PC-3 (cell line): Measurements from ENCODE around the gene SLC31A1. TPM values are rescaled to one million over a fixed set of nuclear protein-coding genes. Genes with fewer than 3 reads are reported as not detected.

Experiments used
- ATAC-seq: fragments of 200-7000 bp; cut with Tn5 transposase; 2 replicates; pipeline ENCODE4 v1.9.1; 2020; ENCODE audit warnings: mild to moderate bottlenecking, moderate library complexity
- BruUV-seq: library from RNA; stranded (reverse); fragments of 400-500 nt; replicated peaks from 2 replicates; lab custom pipeline; 2021; lab: Mats Ljungman, UMichigan
- CTCF ChIA-PET: fragments of 300-600 bp; sonication (Branson Sonifier 250); formaldehyde crosslinking; loops from one replicate; lab custom pipeline; 2022; ENCODE audit warnings: antibody characterized with exemption; lab: Charles Lee
- POLR2A ChIA-PET: fragments of 300-600 bp; sonication (Branson Sonifier 250); formaldehyde crosslinking; loops from one replicate; lab custom pipeline; 2022; ENCODE audit warnings: antibody characterized with exemption; ENCODE audit not compliant: unreplicated experiment; lab: Charles Lee
- DNase-seq: peaks from one replicate; pipeline ENCODE4 v3.0.0-alpha.2; 2015
- H2AFZ ChIP-seq: fragments of 300-600 bp; sonication (generic); 2 replicates; pipeline ENCODE4 v1.6.0; 2016; ENCODE audit warnings: antibody characterized with exemption, low read length
- H3F3A ChIP-seq: fragments of 300-600 bp; sonication (generic); one replicate; pipeline ENCODE4 v1.6.0; 2017; ENCODE audit warnings: antibody characterized with exemption, low read length, control low read depth, mild to moderate bottlenecking; ENCODE audit not compliant: unreplicated experiment
- H3K27ac ChIP-seq: fragments of 300-600 bp; sonication (generic); 2 replicates; pipeline ENCODE4 v1.5.1; 2016; ENCODE audit warnings: mild to moderate bottlenecking, low read length
- H3K27me3 ChIP-seq: fragments of 300-600 bp; sonication (generic); 2 replicates; pipeline ENCODE4 v1.6.1; 2016; ENCODE audit warnings: low read length, mixed read lengths
- H3K36me3 ChIP-seq: fragments of 300-600 bp; sonication (generic); 2 replicates; pipeline ENCODE4 v1.6.1; 2016; ENCODE audit warnings: low read depth, mixed run types, low read length, mixed read lengths
- H3K4me1 ChIP-seq: fragments of 300-600 bp; sonication (generic); 2 replicates; pipeline ENCODE4 v1.5.1; 2016; ENCODE audit warnings: low read length; ENCODE audit not compliant: insufficient read depth
- H3K4me2 ChIP-seq: fragments of 300-600 bp; sonication (generic); 2 replicates; pipeline ENCODE4 v1.6.0; 2016; ENCODE audit warnings: low read length
- H3K4me3 ChIP-seq: fragments of 300-600 bp; sonication (generic); 2 replicates; pipeline ENCODE4 v1.5.1; 2016; ENCODE audit warnings: mild to moderate bottlenecking, low read length, mixed read lengths
- H3K79me2 ChIP-seq: fragments of 300-600 bp; sonication (generic); 2 replicates; pipeline ENCODE4 v1.6.1; 2017; ENCODE audit warnings: low read length, mixed read lengths
- H3K9ac ChIP-seq: fragments of 300-600 bp; sonication (generic); 2 replicates; pipeline ENCODE4 v1.6.0; 2016; ENCODE audit warnings: mild to moderate bottlenecking, low read length
- H3K9me2 ChIP-seq: fragments of 300-600 bp; sonication (generic); replicated peaks from 2 replicates; pipeline ENCODE4 v1.6.1; 2016; ENCODE audit warnings: mixed run types, low read length, mixed read lengths
- H3K9me3 ChIP-seq: fragments of 300-600 bp; sonication (generic); 2 replicates; pipeline ENCODE4 v1.6.1; 2016; ENCODE audit warnings: low read length, mixed read lengths
- H4K20me1 ChIP-seq: fragments of 300-600 bp; sonication (generic); 2 replicates; pipeline ENCODE4 v1.6.1; 2016; ENCODE audit warnings: low read length, mixed read lengths
- CTCF ChIP-seq: fragments of 300-600 bp; sonication (generic); conservative IDR thresholded peaks from 2 replicates; pipeline ENCODE4 v1.5.1; 2017; ENCODE audit warnings: antibody characterized with exemption, low read depth, mild to moderate bottlenecking, low read length
- EZH2 ChIP-seq: fragments of 300-600 bp; sonication (generic); IDR thresholded peaks from one replicate; pipeline ENCODE4 v1.6.1; 2017; ENCODE audit warnings: antibody characterized with exemption, mild to moderate bottlenecking, low read length; ENCODE audit not compliant: unreplicated experiment
- EZH2phosphoT487 ChIP-seq: fragments of 300-600 bp; sonication (generic); IDR thresholded peaks from 2 replicates; pipeline ENCODE4 v1.6.1; 2018; ENCODE audit warnings: mild to moderate bottlenecking, antibody characterized with exemption, low read length, borderline replicate concordance
- intact Hi-C: fragments of 100-400 bp; cut with micrococcal nuclease; formaldehyde crosslinking; loops from 2 replicates; pipeline ENCODE4 v1.9.0; 2023
- total RNA-seq: library from RNA; depleted of rRNA; stranded (reverse); fragments of >200 nt; gene quantifications from 2 replicates; pipeline ENCODE4 v1.2.3, GENCODE V29; 2014

SLC31A1 gene
- total RNA-seq, 1 experiment from 2014 or later, result 9.7 TPM

DNA sequence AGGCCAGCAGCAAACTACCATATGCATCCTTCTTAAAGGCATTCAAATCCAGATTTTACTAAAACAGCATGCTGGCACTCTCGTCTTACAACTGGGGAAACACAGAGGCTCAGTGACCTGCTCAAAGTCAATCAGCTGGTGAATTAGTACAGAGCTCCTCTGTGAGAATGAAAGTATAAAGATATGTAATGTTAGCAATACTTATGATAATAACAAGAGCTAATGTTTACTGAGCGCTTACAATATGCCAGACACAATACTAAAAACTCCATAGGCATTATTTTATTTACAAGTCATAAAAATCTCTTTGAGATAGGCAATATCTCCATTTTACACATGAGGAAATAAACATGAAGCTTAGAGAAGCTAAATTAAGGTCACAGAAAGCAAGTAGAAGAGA, 28.9 kb upstream of the SLC31A1 start:
- Histone ChIP-seq H3K27me3 (no peaks in the 10 kb centered on the region), H3K9me3 (no peaks in the 10 kb centered on the region), H4K20me1 (no peaks in the 10 kb centered on the region), H3K9me2 (no peaks in the 10 kb centered on the region), H3K4me3 (no peak overlapping the region), H3K9ac (no peak overlapping the region), H3F3A (no peaks in the 10 kb centered on the region), H3K79me2 (no peaks in the 10 kb centered on the region), H3K36me3 (peaks cover 20% of the 10 kb centered on the region), H2AFZ (no peak overlapping the region), H3K4me2 (no peak overlapping the region), H3K4me1 (peaks cover 14% of the 10 kb centered on the region), H3K27ac (no peak overlapping the region)
- ATAC-seq (no peak), DNase-seq (no peak)
- no TSS peak for BruUV-seq
- ChIA-PET POLR2A (no interaction called here), CTCF (no interaction called here)
- no peak for TF ChIP-seq EZH2phosphoT487
- no peak for TF ChIP-seq EZH2
- no peak for TF ChIP-seq CTCF
- intact Hi-C loops, result no loop called here

DNA sequence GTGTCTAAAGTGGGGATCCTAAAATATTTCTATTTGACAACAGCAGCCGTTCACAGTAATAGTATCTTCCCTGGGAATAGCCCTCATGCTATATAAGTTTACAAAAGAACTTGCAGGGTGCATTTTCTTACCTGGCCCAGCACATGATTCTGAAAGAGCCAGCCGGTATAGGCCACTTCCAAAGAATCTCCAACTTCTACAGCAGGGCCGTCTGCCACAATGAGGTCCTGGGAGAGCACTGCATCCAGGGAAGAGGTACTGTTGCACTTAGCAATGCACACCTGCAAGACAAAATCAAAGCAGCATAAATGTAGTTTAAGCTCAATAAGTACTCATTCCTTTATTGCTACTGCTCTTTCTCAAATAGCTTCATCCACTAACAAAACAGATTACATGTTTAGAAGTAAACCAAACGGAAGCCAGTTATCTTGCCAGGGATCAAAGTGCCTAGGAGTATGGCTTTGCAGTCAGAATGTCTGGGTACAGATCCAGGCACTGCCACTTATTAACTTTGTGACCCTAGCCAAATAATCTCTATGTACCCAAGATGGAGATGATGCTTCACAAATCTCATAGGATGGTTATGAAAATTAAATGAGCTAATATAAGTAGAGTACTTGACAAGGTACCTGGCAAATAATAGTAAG, 21.5 kb upstream of the SLC31A1 start:
- ATAC-seq (no peak), DNase-seq (no peak)
- H3K9me2 ChIP-seq, result no peaks in the 10 kb centered on the region
- peaks cover 7% of the 10 kb centered on the region; the same call in 1 of the 2 replicates for H3K36me3 ChIP-seq
- H3K79me2 ChIP-seq, result no peaks in the 10 kb centered on the region
- no TSS peak for BruUV-seq
- no peak overlapping the region for H3K9ac ChIP-seq
- POLR2A ChIA-PET, result no interaction called here
- no peak overlapping the region for H2AFZ ChIP-seq
- no peak for TF ChIP-seq EZH2
- TF ChIP-seq CTCF, result no peak
- TF ChIP-seq EZH2phosphoT487, result no peak
- no peaks in the 10 kb centered on the region for H3F3A ChIP-seq
- no peak overlapping the region for H3K4me3 ChIP-seq
- H3K4me1 ChIP-seq, result no peaks in the 10 kb centered on the region
- CTCF ChIA-PET, result interaction anchor here (0.6 kb wide), 1 partner anchor 170 kb away, joined by 5 read pairs; no protein-coding TSS in a partner anchor
- no peaks in the 10 kb centered on the region for H4K20me1 ChIP-seq
- H3K9me3 ChIP-seq, result no peaks in the 10 kb centered on the region
- no peak overlapping the region for H3K4me2 ChIP-seq
- no peaks in the 10 kb centered on the region for H3K27me3 ChIP-seq
- H3K27ac ChIP-seq, result no peak overlapping the region
- intact Hi-C loops, result no loop called here

- no peak overlapping the region for H2AFZ ChIP-seq
- no peaks in the 10 kb centered on the region for H3F3A ChIP-seq
- H3K4me1 ChIP-seq, result no peaks in the 10 kb centered on the region
- DNase-seq, result no peak
- ChIA-PET CTCF (no interaction called here), POLR2A (no interaction called here)
- H3K79me2 ChIP-seq, result no peaks in the 10 kb centered on the region
- BruUV-seq, result no TSS peak
- no peaks in the 10 kb centered on the region for H3K36me3 ChIP-seq
- no peak for TF ChIP-seq EZH2phosphoT487
- TF ChIP-seq EZH2, result no peak
- no peak for TF ChIP-seq CTCF
- no peak overlapping the region for H3K27ac ChIP-seq
- ATAC-seq, result no peak
- intact Hi-C loops, result no loop called here
- H3K9me2 ChIP-seq, result no peaks in the 10 kb centered on the region
- no peaks in the 10 kb centered on the region for H3K27me3 ChIP-seq
- no peak overlapping the region for H3K4me2 ChIP-seq
- H3K9ac ChIP-seq, result no peak overlapping the region
- no peaks in the 10 kb centered on the region for H4K20me1 ChIP-seq
- H3K9me3 ChIP-seq, result no peaks in the 10 kb centered on the region
- H3K4me3 ChIP-seq, result no peak overlapping the region
These were observed 15.9 kb upstream of the SLC31A1 start for GRCh38 chr9:113205432-113205831.
